ENCODE measurements around the gene CYP17A1. TPM values are rescaled to one million over a fixed set of nuclear protein-coding genes. Genes with fewer than 3 reads are reported as not detected.

The CYP17A1 gene
- total RNA-seq, 4 donors from 2014 or later: 4.0 to 29.1 (median 15.9) TPM

GRCh38 chr10:102832987-102833386, 4.2 kb downstream of the CYP17A1 start:
- peaks cover 19 to 24% of the 10 kb centered on the region in 2 donors for H3K4me1 ChIP-seq
- no peaks in the 10 kb centered on the region for H3K27me3 ChIP-seq
- no peaks in the 10 kb centered on the region for H3K9me3 ChIP-seq
- no peak overlapping the region for H3K4me3 ChIP-seq (replicated peaks in 1 of 3)
- H3K27ac ChIP-seq: peak overlapping the region in 1 of 3 donors; percentile 8
- no peak for TF ChIP-seq POLR2A (IDR thresholded peaks at IDR 0.05)
- no peak for TF ChIP-seq CTCF (IDR thresholded peaks at IDR 0.05)
- no peaks in the 10 kb centered on the region for H3K36me3 ChIP-seq
- intact Hi-C loops (cut with DNase I): loop anchor here (5.0 kb wide), 1 partner anchor 239 kb away; no protein-coding TSS in a partner anchor
- WGBS, 2 donors: 82% methylated on average over 4 of the region's 4 CpGs
- no peak for DNase-seq

- Histone ChIP-seq H3K9me3 (no peaks in the 10 kb centered on the region), H3K27me3 (no peaks in the 10 kb centered on the region), H3K36me3 (no peaks in the 10 kb centered on the region), H3K27ac (no peak overlapping the region), H3K4me1 (peaks cover 15 to 19% of the 10 kb centered on the region in 2 donors), H3K4me3 (replicated peaks in 1 of 3) (no peak overlapping the region)
- 92 to 94% methylated on average over 13 to 14 of the region's 14 CpGs for WGBS, 2 donors
- TF ChIP-seq CTCF (IDR thresholded peaks at IDR 0.05) (no peak), POLR2A (IDR thresholded peaks at IDR 0.05) (no peak)
- intact Hi-C loops (cut with DNase I): loop anchor here (5.0 kb wide), 1 partner anchor 240 kb away; no protein-coding TSS in a partner anchor
- no peak for DNase-seq
Measured at GRCh38 chr10:102832248-102832647, 5.0 kb downstream of the CYP17A1 start.

- WGBS, 2 donors: 79 to 86% methylated on average over 16 of the region's 16 CpGs
- no peak for TF ChIP-seq CTCF (IDR thresholded peaks at IDR 0.05)
- no peak for TF ChIP-seq POLR2A (IDR thresholded peaks at IDR 0.05)
Measured at GRCh38 chr10:102831322-102832071, 5.7 kb downstream of the CYP17A1 start.

GRCh38 chr10:102827597-102827975, 9.6 kb downstream of the CYP17A1 start:
- Histone ChIP-seq H3K27ac (no peak overlapping the region), H3K27me3 (no peaks in the 10 kb centered on the region), H3K4me3 (replicated peaks in 1 of 3) (no peak overlapping the region), H3K36me3 (no peaks in the 10 kb centered on the region), H3K9me3 (no peaks in the 10 kb centered on the region), H3K4me1 (no peaks in the 10 kb centered on the region)
- 87 to 91% methylated on average over 5 of the region's 5 CpGs for WGBS, 2 donors
- DNase-seq: no peak
- intact Hi-C loops (cut with DNase I): no loop called here
- TF ChIP-seq POLR2A (IDR thresholded peaks at IDR 0.05): no peak
- TF ChIP-seq CTCF (IDR thresholded peaks at IDR 0.05): no peak

More at GRCh38 chr10:102831322-102832071, 5.7 kb downstream of the CYP17A1 start:
- no peaks in the 10 kb centered on the region for H3K36me3 ChIP-seq
- no peaks in the 10 kb centered on the region for H3K9me3 ChIP-seq
- H3K4me3 ChIP-seq (replicated peaks in 1 of 3): no peak overlapping the region
- H3K4me1 ChIP-seq: peaks cover 10 to 11% of the 10 kb centered on the region in 2 donors
- intact Hi-C loops (cut with DNase I): loop anchor here (5.0 kb wide), 1 partner anchor 241 kb away; no protein-coding TSS in a partner anchor
- no peaks in the 10 kb centered on the region for H3K27me3 ChIP-seq
- no peak overlapping the region for H3K27ac ChIP-seq
- no peak for DNase-seq

GRCh38 chr10:102826148-102826796, 10.9 kb downstream of the CYP17A1 start:
- no peaks in the 10 kb centered on the region for H3K9me3 ChIP-seq
- 84 to 90% methylated on average over 9 of the region's 9 CpGs for WGBS, 2 donors
- H3K27me3 ChIP-seq: no peaks in the 10 kb centered on the region
- H3K27ac ChIP-seq: no peak overlapping the region
- H3K4me3 ChIP-seq (replicated peaks in 1 of 3): no peak overlapping the region
- no peak for TF ChIP-seq POLR2A (IDR thresholded peaks at IDR 0.05)
- no peak for TF ChIP-seq CTCF (IDR thresholded peaks at IDR 0.05)
- H3K36me3 ChIP-seq: no peaks in the 10 kb centered on the region
- DNase-seq: no peak
- H3K4me1 ChIP-seq: peaks cover 0 to 5% of the 10 kb centered on the region in 2 donors
- intact Hi-C loops (cut with DNase I): no loop called here
